PFSK-1 (cell line): ENCODE measurements around the gene SH3YL1.

ENCODE experiments used
- FOXP2 ChIP-seq: optimal IDR thresholded peaks from 2 replicates; pipeline ENCODE3; 2011; ENCODE audit warnings: borderline replicate concordance, control low read depth, inconsistent platforms; ENCODE audit not compliant: insufficient read depth; ENCODE audit errors: extremely low read length, extremely low read depth
- POLR2AphosphoS5 ChIP-seq: IDR thresholded peaks from 2 replicates; pipeline ENCODE4 v1.6.1; 2012; ENCODE audit warnings: low read depth, mild to moderate bottlenecking, control low read depth, low read length, moderate library complexity
- SIN3A ChIP-seq: IDR thresholded peaks from 2 replicates; pipeline ENCODE4 v1.6.1; 2012; ENCODE audit warnings: mild to moderate bottlenecking, low read length, moderate library complexity, borderline replicate concordance; ENCODE audit not compliant: insufficient read depth
- TAF1 ChIP-seq: IDR thresholded peaks from 2 replicates; pipeline ENCODE4 v1.6.1; 2012; ENCODE audit warnings: low read length, control low read depth, borderline replicate concordance; ENCODE audit not compliant: insufficient read depth
- TF ChIP-seq, protein P1 (sequence below), 2 experiments: IDR thresholded peaks; 2 replicates each; pipeline versions ENCODE4 v1.6.1 to v1.8.0; 2011 to 2012; ENCODE audit warnings: low read depth in 2 of 2, low read length in 2 of 2, control low read depth in 1 of 2, inconsistent platforms in 1 of 2, mild to moderate bottlenecking in 1 of 2, moderate library complexity in 1 of 2; ENCODE audit not compliant: insufficient read depth in 1 of 2

Gene SH3YL1

DNA sequence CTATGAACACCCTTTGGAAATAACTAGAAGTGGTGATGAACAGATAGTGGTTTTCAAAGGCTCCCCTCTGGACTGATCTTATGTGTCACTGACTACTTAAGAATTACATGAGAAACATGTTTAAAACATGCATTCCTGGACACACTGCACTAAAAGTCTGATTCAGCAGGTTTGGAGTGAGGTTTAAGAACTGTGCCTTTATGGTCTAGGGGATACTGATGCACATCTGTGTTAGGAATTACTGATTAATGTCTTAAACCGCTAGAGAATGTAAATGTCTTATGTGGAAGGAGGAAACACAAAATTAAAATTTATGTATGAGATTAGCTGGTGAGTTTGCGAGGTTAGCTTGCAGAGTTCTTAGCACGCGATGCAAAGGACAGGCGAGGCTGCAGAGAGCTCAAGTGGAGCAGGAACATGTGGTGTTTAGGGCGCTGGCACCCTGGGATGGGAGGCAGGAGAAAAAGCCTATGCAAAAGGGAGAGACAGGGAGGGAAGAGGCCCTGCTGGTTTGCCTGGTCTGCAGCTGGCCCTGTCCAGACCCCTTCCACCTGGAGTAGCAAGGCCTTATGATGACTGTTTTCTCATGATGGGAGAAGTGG, 11.7 kb downstream of the SH3YL1 start:
- TF ChIP-seq FOXP2 (no peak), SIN3A (no peak), POLR2AphosphoS5 (no peak), TAF1 (no peak)
- TF ChIP-seq, protein P1, sequence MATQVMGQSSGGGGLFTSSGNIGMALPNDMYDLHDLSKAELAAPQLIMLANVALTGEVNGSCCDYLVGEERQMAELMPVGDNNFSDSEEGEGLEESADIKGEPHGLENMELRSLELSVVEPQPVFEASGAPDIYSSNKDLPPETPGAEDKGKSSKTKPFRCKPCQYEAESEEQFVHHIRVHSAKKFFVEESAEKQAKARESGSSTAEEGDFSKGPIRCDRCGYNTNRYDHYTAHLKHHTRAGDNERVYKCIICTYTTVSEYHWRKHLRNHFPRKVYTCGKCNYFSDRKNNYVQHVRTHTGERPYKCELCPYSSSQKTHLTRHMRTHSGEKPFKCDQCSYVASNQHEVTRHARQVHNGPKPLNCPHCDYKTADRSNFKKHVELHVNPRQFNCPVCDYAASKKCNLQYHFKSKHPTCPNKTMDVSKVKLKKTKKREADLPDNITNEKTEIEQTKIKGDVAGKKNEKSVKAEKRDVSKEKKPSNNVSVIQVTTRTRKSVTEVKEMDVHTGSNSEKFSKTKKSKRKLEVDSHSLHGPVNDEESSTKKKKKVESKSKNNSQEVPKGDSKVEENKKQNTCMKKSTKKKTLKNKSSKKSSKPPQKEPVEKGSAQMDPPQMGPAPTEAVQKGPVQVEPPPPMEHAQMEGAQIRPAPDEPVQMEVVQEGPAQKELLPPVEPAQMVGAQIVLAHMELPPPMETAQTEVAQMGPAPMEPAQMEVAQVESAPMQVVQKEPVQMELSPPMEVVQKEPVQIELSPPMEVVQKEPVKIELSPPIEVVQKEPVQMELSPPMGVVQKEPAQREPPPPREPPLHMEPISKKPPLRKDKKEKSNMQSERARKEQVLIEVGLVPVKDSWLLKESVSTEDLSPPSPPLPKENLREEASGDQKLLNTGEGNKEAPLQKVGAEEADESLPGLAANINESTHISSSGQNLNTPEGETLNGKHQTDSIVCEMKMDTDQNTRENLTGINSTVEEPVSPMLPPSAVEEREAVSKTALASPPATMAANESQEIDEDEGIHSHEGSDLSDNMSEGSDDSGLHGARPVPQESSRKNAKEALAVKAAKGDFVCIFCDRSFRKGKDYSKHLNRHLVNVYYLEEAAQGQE (IDR thresholded peaks at IDR 0.05; ENCODE audit: insufficient read depth in 1 of 2, low read depth in 2 of 2, low read length in 2 of 2) = no peak

GRCh38 chr2:249538-250042, 14.2 kb downstream of the SH3YL1 start:
- TF ChIP-seq SIN3A (no peak), POLR2AphosphoS5 (no peak), TAF1 (no peak), FOXP2 (no peak)
- TF ChIP-seq, protein P1 (IDR thresholded peaks at IDR 0.05; ENCODE audit: insufficient read depth in 1 of 2, low read depth in 2 of 2, low read length in 2 of 2) = no peak

- TF ChIP-seq SIN3A = no peak
- no peak for TF ChIP-seq POLR2AphosphoS5
Measured at GRCh38 chr2:248724-249123, 15.1 kb downstream of the SH3YL1 start.

DNA sequence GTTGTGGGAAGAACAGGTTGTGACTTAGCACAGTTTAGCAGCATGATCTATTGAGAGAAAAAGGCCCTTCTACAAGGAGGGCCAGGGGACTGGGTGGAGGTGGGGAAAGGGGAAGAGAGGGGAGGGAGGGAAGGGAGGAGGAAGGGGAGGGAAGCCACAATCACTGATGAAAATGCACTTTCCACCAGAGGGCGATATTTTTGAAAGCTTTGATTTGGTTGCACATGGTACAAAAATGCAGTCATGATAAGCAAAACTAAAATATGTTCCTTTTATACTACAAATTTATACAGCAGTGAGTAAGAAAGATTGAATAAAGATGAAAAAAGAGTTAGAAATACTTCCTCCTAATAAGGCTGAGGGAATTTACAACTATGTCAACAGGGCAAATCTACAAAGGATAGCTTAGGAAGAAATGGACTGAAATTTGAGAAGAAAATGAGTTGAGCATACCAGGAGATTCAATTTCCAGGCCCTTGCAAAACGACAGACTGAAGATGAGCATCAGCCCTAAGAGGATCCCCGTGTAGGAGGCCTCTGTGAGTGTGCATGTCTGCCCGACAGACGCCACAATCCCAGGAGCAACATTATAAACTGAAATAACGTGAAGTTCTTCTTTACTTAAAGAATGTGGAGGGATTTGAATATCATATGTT, 17.2 kb downstream of the SH3YL1 start:
- TF ChIP-seq POLR2AphosphoS5 (no peak), TAF1 (no peak), FOXP2 (no peak), SIN3A (no peak)
- TF ChIP-seq, protein P1 (IDR thresholded peaks at IDR 0.05; ENCODE audit: insufficient read depth in 1 of 2, low read depth in 2 of 2, low read length in 2 of 2) = no peak

GRCh38 chr2:244547-244946, 19.3 kb downstream of the SH3YL1 start:
- no peak for TF ChIP-seq SIN3A

DNA sequence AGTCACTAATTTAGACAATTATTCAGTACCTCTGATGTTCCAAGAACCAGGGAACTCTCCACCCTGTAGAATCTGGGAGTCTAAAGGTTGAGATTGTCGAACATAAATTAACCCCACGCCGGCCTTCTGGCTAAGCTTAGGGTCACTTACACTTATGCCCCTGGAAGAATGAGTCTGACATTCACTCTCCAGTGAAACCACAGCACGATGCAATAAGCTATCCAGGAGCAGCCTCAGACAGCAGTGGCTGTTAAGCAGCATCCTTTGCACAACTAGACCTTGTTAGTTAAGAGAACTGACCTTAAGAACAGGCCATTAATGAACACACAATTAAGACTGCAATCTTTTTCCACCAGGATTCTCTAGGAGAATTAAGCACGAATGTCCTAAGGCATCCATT, 25.0 kb downstream of the SH3YL1 start:
- TF ChIP-seq FOXP2 (no peak), SIN3A (no peak), POLR2AphosphoS5 (no peak), TAF1 (no peak)
- TF ChIP-seq, protein P1 (IDR thresholded peaks at IDR 0.05; ENCODE audit: insufficient read depth in 1 of 2, low read depth in 2 of 2, low read length in 2 of 2) = no peak
